GM23248 (cell line): ENCODE data around the gene NFIA.

Source experiments
- EZH2 ChIP-seq: fragments of 200-600 bp; sonication (generic); IDR thresholded peaks from 2 replicates; pipeline ENCODE4 v1.6.1; 2018; ENCODE audit warnings: antibody characterized with exemption, mild to moderate bottlenecking; ENCODE audit not compliant: insufficient read depth, poor library complexity, severe bottlenecking
- EZH2phosphoT487 ChIP-seq: fragments of 200-600 bp; sonication (generic); IDR thresholded peaks from 2 replicates; pipeline ENCODE4 v1.6.1; 2018; ENCODE audit warnings: antibody characterized with exemption, moderate library complexity, mild to moderate bottlenecking, low read depth; ENCODE audit not compliant: insufficient read depth

- TF ChIP-seq EZH2: no peak
- TF ChIP-seq EZH2phosphoT487: no peak
Measured at GRCh38 chr1:61386770-61387169, 304.4 kb downstream of the NFIA start.
